Endometrium (tissue), 2 donors: Measurements from ENCODE around the gene SAXO1.
"Not testable (repeated sequence)": the region's sequence is repeated elsewhere in the genome, so short reads cannot be mapped to it uniquely, and the experiment has no call there.

ENCODE experiments used
- FAIRE-seq: peaks from 2 replicates; lab custom pipeline; 2012; peaks lifted over from hg19 to GRCh38; lab: Jason Lieb, UNC
- donor health status: control.
- donor health status: control.

The SAXO1 gene, protein sequence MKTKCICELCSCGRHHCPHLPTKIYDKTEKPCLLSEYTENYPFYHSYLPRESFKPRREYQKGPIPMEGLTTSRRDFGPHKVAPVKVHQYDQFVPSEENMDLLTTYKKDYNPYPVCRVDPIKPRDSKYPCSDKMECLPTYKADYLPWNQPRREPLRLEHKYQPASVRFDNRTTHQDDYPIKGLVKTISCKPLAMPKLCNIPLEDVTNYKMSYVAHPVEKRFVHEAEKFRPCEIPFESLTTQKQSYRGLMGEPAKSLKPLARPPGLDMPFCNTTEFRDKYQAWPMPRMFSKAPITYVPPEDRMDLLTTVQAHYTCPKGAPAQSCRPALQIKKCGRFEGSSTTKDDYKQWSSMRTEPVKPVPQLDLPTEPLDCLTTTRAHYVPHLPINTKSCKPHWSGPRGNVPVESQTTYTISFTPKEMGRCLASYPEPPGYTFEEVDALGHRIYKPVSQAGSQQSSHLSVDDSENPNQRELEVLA

DNA sequence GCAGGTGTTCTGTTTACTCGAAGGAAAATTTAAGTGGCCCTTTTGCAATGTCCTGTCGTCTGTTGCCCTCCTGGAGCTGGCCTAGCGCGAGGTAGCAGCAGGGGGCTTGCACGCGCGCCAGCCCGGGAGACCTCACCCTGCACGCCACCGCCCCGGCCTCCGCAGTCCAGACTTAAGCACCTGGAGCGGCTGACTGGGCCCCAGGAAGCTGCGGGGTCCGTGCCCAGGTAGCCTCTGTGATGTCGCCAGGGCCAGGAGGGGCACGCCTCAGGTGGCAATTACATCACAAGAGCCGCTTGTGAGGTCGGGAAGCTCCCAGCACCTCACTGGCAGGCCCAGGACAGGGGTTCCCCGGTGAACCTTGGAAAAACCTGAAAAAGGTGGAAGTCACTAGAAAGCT, at the start of gene SAXO1:
SAXO1 (minus strand) TSS at position 195 of the 400 bp plus-strand sequence. CDS start 301 bp downstream, outside the sequence.
- no peak for FAIRE-seq

DNA sequence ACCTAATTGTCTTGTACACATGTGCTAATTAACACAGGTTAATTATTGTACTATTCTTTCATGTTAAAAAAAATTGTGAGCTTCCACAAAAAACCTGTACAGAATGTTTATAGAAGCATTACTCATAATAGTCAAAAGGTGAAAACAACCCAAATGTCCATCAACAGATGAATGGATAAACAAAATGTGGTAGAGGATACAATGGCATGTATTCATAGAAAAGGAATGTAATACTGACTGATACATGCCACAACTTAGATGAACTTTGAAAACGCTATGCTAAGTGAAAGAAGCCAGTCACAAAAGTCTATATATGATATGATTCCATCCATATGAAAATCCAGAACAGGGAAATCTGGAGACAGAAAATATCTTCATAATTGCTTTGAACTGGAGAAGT, 41.8 kb upstream of the SAXO1 start:
- no peak for FAIRE-seq

DNA sequence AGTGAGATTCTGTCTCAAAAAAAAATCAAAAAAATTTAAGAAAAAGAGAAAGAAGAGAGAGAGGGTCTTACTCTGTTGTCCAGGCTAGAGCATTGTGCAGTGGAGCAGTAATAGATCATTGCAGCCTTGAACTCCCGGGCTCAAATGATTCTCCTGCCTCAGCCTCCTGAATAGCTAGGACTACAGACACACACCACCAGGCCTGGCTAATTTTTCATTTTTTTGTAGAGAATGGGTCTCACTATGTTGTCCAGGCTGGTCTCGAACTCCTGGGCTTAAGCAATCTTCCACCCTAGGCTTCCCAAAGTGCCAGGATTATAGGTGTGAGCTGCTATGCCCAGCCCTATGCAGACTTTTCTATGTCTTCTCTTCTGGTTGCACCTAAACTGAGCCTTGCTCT, 41.2 kb upstream of the SAXO1 start:
- no peak for FAIRE-seq

DNA sequence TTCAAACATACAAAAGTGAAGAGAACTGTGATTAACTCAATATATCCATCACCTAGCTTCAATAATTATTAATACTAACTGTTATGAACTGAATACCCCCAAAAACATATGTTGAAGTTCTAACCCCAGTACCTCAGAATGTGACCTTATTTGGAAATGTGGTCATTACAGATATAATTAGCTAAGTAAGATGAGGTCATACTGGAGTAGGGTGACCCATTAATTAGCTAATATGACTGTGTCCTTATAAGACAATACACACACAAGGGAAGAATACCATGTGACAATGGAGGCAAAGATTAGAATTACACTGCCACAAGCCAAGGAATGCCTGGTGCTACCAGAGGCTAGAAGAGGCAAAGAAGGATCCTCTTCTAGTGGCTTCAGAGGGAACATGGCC, 24.0 kb upstream of the SAXO1 start:
- no peak for FAIRE-seq

DNA sequence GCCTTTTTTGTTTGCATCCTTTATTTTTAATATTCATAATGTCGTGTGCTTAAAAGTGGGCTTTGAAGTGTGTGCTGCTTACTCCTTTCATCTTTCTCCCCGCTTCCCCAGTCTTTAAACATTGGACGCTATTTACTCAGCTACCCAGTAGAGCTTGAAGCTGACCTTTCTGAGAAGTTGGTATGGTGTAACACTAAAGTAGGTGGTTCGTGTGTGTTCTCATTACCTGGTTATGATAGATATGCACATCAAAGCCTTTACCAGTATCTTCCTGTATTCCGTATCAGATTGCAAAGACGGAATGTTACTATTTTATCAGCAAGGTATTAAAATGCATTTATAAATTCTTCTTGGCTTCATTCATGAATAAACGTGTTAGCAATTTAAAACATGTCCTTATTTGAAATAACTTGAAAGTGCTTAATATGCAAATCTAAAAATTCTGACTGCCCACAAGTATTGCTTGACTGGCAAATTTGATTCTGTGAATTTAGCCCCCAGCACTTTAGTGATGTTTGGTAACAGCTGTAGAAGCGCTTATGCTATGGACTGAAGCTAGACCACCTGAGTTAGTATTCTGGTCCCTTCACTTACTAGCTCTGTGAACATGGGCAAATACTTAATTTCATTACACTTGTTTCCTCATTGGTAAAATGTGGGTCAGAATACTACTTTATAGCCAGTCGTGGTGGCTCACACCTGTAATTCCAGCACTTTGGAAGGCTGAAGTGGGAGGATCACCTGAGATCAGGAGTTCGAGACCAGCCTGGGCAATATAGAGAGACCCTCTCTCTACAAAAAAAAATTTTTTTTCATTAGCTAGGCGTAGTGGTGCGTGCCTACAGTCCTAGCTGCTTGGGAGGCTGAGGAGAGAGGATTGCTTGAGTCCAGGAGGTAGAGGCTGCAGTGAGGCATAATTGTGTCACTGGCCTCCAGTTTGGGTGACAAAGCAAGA, 17.9 kb upstream of the SAXO1 start:
- no peak for FAIRE-seq

DNA sequence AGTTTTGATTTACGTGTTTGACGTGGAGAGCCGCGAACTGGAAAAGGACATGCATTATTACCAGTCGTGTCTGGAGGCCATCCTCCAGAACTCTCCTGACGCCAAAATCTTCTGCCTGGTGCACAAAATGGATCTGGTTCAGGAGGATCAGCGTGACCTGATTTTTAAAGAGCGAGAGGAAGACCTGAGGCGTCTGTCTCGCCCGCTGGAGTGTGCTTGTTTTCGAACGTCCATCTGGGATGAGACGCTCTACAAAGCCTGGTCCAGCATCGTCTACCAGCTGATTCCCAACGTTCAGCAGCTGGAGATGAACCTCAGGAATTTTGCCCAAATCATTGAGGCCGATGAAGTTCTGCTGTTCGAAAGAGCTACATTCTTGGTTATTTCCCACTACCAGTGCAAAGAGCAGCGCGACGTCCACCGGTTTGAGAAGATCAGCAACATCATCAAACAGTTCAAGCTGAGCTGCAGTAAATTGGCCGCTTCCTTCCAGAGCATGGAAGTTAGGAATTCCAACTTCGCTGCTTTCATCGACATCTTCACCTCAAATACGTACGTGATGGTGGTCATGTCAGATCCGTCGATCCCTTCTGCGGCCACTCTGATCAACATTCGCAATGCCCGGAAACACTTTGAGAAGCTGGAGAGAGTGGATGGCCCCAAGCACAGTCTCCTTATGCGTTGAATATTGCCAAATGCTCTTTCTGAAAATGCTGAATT, 17.1 kb upstream of the SAXO1 start:
- no peak for FAIRE-seq

DNA sequence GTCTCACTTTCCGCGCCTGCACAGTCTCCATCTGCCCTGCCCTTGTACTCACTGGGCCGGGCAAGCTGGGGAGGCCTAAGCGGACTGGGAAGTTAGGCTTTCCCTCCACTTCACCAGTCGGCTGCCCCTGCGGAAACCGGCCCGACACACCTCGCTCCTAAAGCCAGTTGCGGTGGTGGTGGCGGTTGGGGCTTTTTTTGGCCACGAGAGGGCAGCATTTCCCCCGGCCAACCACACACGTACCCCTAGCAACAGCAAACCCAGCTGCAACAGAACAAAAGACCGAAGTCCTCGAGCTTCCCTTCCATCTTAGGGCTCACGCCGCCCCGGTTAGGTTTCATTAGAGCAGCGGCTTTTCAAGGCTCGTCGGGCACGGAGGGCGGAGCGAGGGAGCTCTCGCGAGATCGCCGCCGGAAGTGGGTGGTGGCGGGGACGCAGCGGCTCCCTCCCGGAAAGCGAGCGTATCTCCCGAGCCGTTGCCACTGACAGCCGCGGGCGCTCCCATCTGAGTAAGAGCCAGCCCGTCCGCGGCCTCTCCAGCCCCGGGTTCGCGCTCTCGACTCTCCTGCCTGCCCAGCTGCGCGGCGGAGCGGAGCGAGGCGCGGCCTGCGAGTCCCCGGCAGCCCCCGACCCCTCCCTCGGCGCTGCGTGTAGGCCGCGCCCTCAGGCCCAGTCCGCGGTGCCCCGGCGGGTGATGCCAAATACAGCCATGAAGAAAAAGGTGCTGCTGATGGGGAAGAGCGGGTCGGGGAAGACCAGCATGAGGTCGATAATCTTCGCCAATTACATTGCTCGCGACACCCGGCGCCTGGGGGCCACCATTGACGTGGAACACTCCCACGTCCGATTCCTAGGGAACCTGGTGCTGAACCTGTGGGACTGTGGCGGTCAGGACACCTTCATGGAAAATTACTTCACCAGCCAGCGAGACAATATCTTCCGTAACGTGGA, 16.2 kb upstream of the SAXO1 start, which contains the start of gene RRAGA:
RRAGA (plus strand) TSS at position 462 of the 951 bp plus-strand sequence; CDS start at position 695, 233 bp downstream.
- peak; percentile 72 for FAIRE-seq

DNA sequence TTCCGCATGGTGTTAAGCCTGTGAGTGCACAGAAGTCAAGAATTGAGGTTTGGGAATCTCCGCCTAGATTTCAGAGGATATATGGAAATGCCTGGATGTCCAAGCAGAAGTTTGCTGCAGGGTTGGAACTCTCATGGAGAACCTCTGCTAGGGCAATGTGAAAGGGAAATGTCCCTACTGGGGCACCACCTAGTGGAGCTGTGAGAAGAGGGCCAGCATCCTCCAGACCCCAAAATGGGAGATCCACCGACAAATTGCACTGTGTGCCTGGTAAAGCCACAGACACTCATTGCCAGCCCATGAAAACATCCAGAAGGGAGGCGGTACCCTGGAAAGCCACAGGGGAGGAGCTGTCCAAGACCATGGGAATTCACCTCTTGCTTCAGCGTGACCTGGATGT, 3.6 kb upstream of the SAXO1 start:
- no peak for FAIRE-seq

DNA sequence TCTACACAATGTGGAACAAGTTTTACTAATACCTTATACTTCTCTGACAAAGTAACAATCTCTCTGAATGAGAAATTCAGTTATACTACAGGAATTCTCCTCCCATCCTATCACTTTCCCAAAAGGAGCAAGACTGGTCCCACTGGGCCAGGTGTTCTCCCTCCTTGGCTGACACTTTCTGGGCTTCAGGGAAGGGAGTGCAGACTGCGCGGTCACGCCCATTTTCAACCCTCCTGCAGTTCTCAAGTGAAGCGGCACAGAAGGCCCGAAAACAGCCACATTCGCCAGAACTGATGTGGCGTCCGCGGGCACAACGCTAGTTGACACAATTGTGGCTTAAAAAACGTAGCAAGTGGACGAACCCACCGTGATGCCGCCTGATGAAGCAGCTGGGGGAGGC, 603 bp downstream of the SAXO1 start:
- FAIRE-seq: no peak

DNA sequence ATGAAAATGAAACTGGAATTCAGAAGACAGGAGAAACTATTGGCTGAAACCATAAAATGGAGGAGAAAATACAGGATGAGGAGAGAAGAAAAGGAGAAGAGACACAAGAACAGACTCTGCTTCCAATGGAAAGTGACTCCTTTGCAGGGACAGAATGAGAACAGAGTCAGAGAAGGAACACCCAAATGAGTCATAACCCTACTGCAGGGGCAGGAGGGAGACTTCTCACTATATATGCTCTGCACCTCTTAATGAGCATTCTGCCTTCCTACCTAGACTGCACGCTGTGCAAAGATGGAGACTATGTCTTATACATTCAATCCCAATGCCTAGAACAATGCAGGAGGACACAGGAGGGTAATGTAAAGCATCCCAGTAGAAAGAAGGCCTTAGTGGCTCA, 2.1 kb downstream of the SAXO1 start:
- no peak for FAIRE-seq

DNA sequence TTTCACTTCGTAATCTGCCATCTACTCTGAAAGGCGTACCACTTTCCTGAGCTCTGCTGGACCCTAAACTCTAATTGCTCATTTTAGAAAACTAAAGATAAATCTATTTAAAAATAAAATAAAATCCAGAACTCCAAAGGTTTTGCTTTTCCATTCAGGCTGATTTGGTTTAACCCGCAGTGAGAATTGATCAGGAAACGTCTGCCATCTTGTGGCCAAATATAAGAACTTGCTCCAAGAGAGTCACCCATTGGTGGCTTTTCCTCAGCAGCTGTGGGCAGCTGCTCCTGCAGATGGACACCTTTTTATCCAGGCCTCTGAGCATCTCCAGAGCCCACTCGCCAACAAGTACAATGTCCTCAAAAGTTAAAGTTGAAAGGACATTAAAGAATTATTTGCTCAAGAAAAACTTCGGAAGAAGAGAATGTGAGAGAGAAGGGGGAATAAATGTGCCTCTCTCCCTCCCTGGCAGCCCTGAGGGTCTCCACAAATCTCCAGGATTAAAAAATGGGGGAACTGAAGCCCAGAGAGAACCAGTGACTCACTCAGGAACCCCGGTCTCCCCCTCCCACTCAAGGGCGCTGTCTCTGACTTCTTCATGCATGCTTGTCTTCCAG, 4.1 kb downstream of the SAXO1 start:
- FAIRE-seq: peak; percentile 97

DNA sequence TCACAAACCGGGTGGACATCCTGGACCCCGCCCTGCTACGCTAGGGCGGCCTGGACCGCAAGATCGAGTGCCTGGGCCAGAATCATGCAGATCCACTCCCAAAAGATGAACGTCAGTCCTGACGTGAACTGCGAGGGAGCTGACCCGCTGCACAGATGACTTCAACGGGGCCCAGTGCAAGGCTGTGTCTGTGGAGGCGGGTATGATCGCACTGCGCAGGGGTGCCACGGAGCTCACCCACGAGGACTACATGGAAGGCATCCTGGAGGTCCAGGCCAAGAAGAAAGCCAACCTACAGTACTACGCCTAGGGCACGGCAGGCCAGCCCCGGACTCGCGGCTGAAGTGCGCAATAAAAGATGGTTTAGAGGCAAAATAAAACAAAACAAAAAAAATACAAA, 5.2 kb downstream of the SAXO1 start:
- no peak for FAIRE-seq

DNA sequence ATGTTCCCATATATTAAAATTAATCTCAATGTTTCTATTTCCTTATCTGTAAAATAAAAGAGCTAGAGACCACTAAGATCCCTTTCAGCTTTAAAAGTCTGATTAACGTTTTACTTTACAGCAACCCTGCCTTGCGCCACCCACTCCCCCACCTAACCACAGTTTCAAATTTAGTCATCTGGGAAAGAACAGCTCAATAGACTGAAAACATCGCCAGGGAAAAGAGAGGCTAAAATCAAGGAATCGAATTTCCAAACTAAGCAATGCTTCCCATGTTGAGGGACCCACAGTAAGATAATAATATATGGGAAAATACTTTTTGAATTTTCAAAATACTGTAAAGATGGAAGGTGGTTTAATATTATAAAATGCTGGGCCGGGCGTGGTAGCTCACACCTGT, 6.6 kb downstream of the SAXO1 start:
- no peak for FAIRE-seq

DNA sequence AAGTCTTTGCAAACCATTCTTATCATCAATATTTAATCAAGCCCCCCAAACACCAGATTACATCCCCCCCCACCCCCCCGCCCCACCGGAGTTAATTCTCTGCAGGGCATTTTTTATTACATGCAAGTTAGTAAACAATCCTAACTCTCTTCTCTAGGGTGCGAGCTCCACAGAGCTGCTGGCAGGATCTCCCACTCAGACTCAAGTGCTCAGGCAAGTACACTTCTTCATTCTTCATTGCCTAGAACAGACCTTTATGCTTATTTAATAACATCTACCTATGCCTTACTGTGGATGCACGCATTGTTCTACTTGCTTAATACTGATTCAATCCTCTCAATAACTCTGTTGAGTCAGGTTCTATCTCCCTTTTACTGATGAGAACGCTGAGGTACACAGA, 9.9 kb downstream of the SAXO1 start:
- FAIRE-seq: no peak

DNA sequence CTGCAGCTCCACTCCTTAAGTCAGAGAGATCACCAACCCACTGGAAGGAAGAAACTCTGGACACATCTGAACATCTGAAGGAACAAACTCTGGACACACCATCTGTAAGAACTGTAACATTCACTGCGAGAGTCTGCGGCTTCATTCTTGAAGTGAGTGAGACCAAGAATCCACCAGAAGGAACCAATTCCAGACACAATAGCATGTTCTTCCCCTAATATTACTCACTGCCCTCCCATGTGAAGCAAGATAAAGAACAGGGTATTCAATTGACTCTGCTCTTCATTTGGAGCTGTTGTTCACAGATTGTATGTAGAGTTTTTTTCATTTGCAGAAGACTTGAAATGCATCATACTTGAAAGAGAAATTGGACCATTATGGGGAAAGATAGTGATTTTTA, 10.8 kb downstream of the SAXO1 start:
- FAIRE-seq: no peak

DNA sequence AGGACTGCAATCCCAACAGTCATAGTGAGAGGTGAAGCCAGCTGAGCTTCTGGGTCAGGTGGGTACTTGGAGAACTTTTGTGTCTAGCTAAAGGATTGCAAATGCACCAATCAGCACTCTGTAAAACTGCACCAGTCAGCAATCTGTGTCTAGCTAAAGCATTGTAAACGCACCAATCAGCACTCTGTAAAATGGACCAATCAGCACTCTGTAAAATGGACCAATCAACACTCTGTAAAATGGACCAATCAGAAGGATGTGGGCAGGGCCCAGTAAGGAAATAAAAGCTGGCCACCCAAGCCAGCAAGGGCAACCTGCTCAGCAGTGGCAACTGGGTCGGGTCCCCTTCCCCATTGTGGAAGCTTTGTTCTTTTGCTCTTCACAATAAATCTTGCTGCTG, 11.4 kb downstream of the SAXO1 start:
- FAIRE-seq: not testable (repeated sequence)

DNA sequence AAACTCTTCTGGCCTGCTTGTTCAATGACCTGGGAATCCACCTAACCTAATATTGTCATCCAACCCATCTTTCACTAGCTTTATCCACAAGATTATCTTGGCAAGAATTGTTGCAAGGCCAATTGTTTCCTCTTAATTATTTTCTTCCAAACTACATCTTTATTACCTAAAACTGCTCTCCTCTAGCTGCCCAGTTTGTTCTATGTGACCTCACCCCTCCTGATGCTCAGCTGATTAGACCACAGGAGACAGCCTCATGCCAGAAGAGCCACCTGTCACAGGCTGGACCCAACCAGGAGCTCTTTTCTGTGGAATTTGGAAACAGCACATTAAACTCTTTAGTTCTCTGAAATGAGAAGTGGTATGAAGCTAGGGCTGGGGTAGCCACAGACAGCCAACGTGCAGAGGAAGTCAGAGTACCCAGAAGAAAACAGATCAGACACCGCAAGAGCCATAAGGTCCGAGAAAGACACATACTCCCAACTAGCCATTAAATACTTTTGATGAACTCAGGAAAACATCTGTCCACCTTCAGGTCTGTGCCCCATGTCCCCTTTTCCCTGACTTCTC, 12.0 kb downstream of the SAXO1 start:
- FAIRE-seq: no peak

DNA sequence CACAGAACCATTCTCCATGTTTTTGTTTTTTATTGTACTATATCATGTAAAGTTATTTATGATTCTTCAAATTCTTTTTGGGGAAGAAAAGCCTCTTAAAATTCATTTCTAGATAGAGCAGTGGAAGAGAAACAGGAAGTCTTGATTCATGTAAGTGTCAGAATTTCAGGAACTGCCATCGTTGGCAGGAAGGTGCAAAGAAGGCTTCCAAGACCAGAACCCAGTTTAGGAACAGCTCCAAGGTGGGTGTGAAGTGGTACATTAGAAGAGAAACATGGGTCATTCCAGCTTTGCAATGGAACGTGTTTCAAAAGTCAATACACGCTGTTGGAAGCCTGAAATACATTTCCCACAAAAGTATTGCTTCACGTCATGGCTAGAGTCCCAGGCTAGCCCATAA, 14.8 kb downstream of the SAXO1 start:
- FAIRE-seq: no peak

DNA sequence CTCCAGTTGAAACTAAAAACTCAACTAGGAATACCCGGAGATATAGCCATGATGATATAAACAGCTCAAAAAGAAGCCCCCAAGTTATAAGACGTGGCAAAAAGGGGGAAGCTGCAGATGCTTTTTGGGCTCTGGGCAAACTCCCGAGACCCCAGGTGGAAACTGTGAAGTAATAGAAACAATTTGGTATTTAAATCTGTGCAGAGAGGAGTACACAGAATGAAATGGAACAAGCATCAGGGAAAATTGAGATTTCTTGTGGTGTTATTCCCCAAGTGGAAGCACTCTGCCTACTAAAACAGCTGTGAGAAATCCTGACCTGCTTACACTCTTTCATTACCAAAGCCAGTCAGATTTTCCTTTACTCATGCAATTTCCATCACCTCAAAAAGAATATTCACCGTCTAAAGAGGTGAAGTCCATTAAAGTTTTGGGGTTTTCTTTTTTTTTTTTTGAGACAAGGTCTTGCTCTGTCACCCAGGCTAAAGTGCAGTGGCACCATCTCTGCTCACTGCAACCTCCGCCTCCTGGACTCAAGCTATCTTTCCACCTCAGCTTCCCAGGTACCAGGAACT, 23.5 kb downstream of the SAXO1 start:
- FAIRE-seq: no peak

DNA sequence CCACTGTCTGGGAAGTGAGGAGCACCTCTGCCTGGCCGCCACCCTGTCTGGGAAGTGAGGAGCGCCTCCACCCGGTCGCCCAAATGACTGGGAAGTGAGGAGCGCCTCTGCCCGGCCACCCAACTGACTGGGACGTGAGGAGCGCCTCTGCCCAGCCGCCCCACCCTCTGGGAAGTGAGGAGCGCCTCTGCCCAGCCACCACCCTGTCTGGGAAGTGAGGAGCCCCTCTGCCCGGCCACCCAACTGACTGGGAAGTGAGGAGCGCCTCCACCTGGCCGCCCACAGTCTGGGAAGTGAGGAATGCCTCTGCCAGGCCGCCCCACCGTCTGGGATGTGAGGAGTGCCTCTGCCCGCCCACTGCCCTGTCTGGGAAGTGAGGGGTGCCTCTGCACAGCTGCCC, 32.9 kb downstream of the SAXO1 start:
- no peak for FAIRE-seq
